ENCODE results near the gene OR2H2.

DNA sequence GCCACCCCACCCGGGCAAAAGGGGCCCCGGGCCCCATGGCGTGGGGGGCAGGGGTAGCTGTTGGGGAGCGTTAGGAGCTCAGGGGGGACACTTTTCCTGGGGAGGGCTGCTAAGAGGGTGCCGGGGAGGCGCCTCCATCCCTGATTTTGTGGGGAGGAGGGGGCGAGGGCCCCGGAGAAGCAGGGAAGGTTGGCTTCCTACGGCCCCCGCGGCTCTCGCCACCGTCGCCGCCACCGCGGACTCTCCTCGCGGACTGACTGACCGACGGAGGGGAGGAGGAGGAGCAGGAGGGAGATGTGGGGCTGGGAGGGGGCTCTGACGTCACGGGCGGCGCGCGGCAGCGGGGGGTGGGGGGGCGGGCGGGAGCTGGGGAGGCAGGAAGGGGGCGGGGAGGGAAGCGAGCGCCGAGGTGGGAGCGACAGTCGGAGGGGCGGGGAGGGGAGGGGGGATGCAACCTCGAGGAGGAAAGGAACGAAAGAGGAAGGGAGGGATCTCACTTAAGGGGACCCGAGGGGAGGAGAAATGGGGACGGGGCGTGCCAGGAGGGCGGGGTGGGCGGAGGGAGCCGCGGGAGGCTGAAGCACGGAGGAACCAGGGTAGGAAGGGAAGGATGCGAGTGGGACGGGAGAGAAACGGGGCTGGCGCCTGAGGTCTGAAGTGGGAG lies 43.0 kb downstream of the OR2H2 start:
- TF ChIP-seq, protein P1, sequence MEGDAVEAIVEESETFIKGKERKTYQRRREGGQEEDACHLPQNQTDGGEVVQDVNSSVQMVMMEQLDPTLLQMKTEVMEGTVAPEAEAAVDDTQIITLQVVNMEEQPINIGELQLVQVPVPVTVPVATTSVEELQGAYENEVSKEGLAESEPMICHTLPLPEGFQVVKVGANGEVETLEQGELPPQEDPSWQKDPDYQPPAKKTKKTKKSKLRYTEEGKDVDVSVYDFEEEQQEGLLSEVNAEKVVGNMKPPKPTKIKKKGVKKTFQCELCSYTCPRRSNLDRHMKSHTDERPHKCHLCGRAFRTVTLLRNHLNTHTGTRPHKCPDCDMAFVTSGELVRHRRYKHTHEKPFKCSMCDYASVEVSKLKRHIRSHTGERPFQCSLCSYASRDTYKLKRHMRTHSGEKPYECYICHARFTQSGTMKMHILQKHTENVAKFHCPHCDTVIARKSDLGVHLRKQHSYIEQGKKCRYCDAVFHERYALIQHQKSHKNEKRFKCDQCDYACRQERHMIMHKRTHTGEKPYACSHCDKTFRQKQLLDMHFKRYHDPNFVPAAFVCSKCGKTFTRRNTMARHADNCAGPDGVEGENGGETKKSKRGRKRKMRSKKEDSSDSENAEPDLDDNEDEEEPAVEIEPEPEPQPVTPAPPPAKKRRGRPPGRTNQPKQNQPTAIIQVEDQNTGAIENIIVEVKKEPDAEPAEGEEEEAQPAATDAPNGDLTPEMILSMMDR (IDR thresholded peaks at IDR 0.05), result no peak
- TF ChIP-seq POLR2AphosphoS5 (IDR thresholded peaks at IDR 0.05) (peak in 2 of 3 donors; percentile 77 to 86), POLR2A (IDR thresholded peaks at IDR 0.05) (peak; percentile 71)
